GM12878 (cell line): Measurements from ENCODE around the gene CD101. TPM values are rescaled to one million over a fixed set of nuclear protein-coding genes. Genes with fewer than 3 reads are reported as not detected.

Experiments used
- ATAC-seq: fragments of 200-7000 bp; cut with Tn5 transposase; 3 replicates; pipeline ENCODE4 v1.9.1; 2020; ENCODE audit warnings: mild to moderate bottlenecking, moderate library complexity
- BruUV-seq: library from RNA; stranded (reverse); fragments of 400-500 nt; replicated peaks from 2 replicates; lab custom pipeline; 2021; lab: Mats Ljungman, UMichigan
- CTCF ChIA-PET: fragments of 300-600 bp; sonication (Branson Sonifier 250); formaldehyde crosslinking; extraction: SDS; loops from one replicate; lab custom pipeline; 2021; ENCODE audit warnings: inconsistent platforms; lab: Yijun Ruan, JAX
- POLR2A ChIA-PET: fragments of 350-600 bp; formaldehyde crosslinking; extraction: SDS; loops from one replicate; lab custom pipeline; 2021; ENCODE audit warnings: inconsistent platforms; lab: Charles Lee
- RAD21 ChIA-PET: fragments of 300-600 bp; sonication (Branson Sonifier 250); formaldehyde crosslinking; loops from one replicate; lab custom pipeline; 2023; ENCODE audit warnings: antibody characterized with exemption; ENCODE audit not compliant: unreplicated experiment; lab: Charles Lee
- SMC1A ChIA-PET: fragments of 300-600 bp; sonication (Branson Sonifier 250); formaldehyde crosslinking; loops from one replicate; lab custom pipeline; 2023; ENCODE audit not compliant: unreplicated experiment, uncharacterized antibody; lab: Charles Lee
- DNase-seq: peaks from one replicate; pipeline ENCODE4 v3.0.0-alpha.2; 2011; ENCODE audit warnings: low read depth, low spot score
- FAIRE-seq: peaks from 3 replicates; lab custom pipeline; 2011; peaks lifted over from hg19 to GRCh38; lab: Jason Lieb, UNC
- H2AFZ ChIP-seq: 2 replicates; pipeline ENCODE4 v1.6.0; 2011; ENCODE audit warnings: low read depth, low read length, control low read depth; ENCODE audit not compliant: control insufficient read depth
- H3K27ac ChIP-seq: 2 replicates; pipeline ENCODE4 v1.5.1; 2011; ENCODE audit warnings: control low read depth; ENCODE audit not compliant: control insufficient read depth, insufficient read depth
- H3K27me3 ChIP-seq, 2 experiments: replicated peaks in 1 of 2; 2 replicates each; pipeline versions ENCODE4 v1.6.0 to v1.6.1; 2011; ENCODE audit warnings: low read length in 1 of 2; ENCODE audit not compliant: control insufficient read depth in 2 of 2, insufficient read depth in 2 of 2
- H3K36me3 ChIP-seq, 2 experiments: 2 replicates each; pipeline ENCODE4 v1.5.1; 2011; ENCODE audit warnings: low read length in 1 of 2; ENCODE audit not compliant: control insufficient read depth in 2 of 2, insufficient read depth in 2 of 2
- H3K4me1 ChIP-seq: 2 replicates; pipeline ENCODE4 v1.6.1; 2011; ENCODE audit warnings: mild to moderate bottlenecking, low read length, moderate library complexity, mixed read lengths; ENCODE audit not compliant: control insufficient read depth, insufficient read depth
- H3K4me2 ChIP-seq: 2 replicates; pipeline ENCODE4 v1.6.0; 2011; ENCODE audit warnings: control low read depth; ENCODE audit not compliant: control insufficient read depth, insufficient read depth
- H3K4me3 ChIP-seq: fragments of 200-600 bp; sonication (generic); 2 replicates; pipeline ENCODE4 v1.5.1; 2016
- H3K79me2 ChIP-seq: 2 replicates; pipeline ENCODE4 v1.6.0; 2011; ENCODE audit warnings: low read length; ENCODE audit not compliant: control insufficient read depth, insufficient read depth
- H3K9ac ChIP-seq: 2 replicates; pipeline ENCODE4 v1.8.0; 2011; ENCODE audit warnings: low read length, control low read depth, mixed read lengths; ENCODE audit not compliant: control insufficient read depth, insufficient read depth
- H3K9me3 ChIP-seq: replicated peaks from 3 replicates; pipeline ENCODE4 v1.5.1; 2011; ENCODE audit warnings: mild to moderate bottlenecking, low read length; ENCODE audit not compliant: control insufficient read depth, insufficient read depth
- H4K20me1 ChIP-seq: 2 replicates; pipeline ENCODE4 v1.6.0; 2011; ENCODE audit not compliant: control insufficient read depth, insufficient read depth
- CHD2 ChIP-seq: IDR thresholded peaks from 2 replicates; pipeline ENCODE4 v1.6.1; 2011; ENCODE audit warnings: low read depth, low read length, improper control_type of control experiment, borderline replicate concordance
- HDAC2 ChIP-seq: fragments of 200-600 bp; sonication (generic); IDR thresholded peaks from 2 replicates; pipeline ENCODE4 v1.6.1; 2017
- NKRF ChIP-seq: fragments of 450-650 bp; conservative IDR thresholded peaks from 2 replicates; pipeline ENCODE4 v1.6.1; 2017; ENCODE audit warnings: mild to moderate bottlenecking, moderate library complexity
- PAX8 ChIP-seq: fragments of 450-650 bp; IDR thresholded peaks from 2 replicates; pipeline ENCODE4 v1.6.1; 2017; ENCODE audit warnings: mild to moderate bottlenecking, moderate library complexity
- PKNOX1 ChIP-seq: fragments of 450-650 bp; IDR thresholded peaks from 2 replicates; pipeline ENCODE4 v1.6.1; 2016; ENCODE audit warnings: mild to moderate bottlenecking
- SIX5 ChIP-seq: IDR thresholded peaks from 2 replicates; pipeline ENCODE4 v1.6.1; 2011; ENCODE audit warnings: mild to moderate bottlenecking, low read depth, low read length, moderate library complexity; ENCODE audit not compliant: severe bottlenecking
- WGBS: methylation state at CpG from one replicate; pipeline ENCODE4 v1.1.6; 2016; ENCODE audit warnings: low lambda C conversion rate; ENCODE audit not compliant: insufficient replicate concordance, insufficient coverage; ENCODE audit errors: missing lambda C conversion rate; 5-methylcytosine and 5-hydroxymethylcytosine counted together
- in situ Hi-C: fragments of 300-500 bp; cut with MboI; formaldehyde crosslinking; loops from 9 replicates; pipeline ENCODE4 v1.14.3; 2018; ENCODE audit warnings: mixed read lengths
- intact Hi-C: fragments of 100-400 bp; cut with micrococcal nuclease; formaldehyde crosslinking; loops from one replicate; pipeline ENCODE4 v1.14.2; 2022; ENCODE audit not compliant: unreplicated experiment
- polyA plus RNA-seq, 11 experiments: library from polyadenylated mRNA; depleted of rRNA in 4 of 11; unstranded in 6 of 11; stranded (reverse) in 5 of 11; fragments of >200 nt; fragmentation: Nextera tagmentation in 4 of 11; fragmentation: Illumina TruSeq in 1 of 11; extraction: Ambion mirVana in 4 of 11; extraction: Trizol in 1 of 11; gene quantifications; 1 replicate in 1 of 11; 2 replicates in 10 of 11; pipeline versions ENCODE4 v1.2.1 to v1.2.3, GENCODE V29; 2011 to 2016; ENCODE audit warnings: inconsistent platforms in 2 of 11, missing spikeins in 2 of 11, low read depth in 1 of 11
- total RNA-seq, 4 experiments: library from RNA; depleted of rRNA in 3 of 4; stranded (reverse); fragments of >200 nt in 3 of 4; fragmentation: Illumina TruSeq in 1 of 4; extraction: Trizol in 1 of 4; gene quantifications; 2 replicates each; pipeline versions ENCODE4 v1.2.1 to v1.2.3, GENCODE V29; 2013 to 2021

CD101 gene
- total and polyA plus RNA-seq, 10 of the 15 experiments (the other 5 are each of a cell fraction or from before 2014, with no cell fraction given): 0.56 to 7.9 (median 2.9) TPM

GRCh38 chr1:116993286-116993685 is 8.3 kb upstream of the CD101 start:
- Histone ChIP-seq H3K4me2 (no peak overlapping the region), H3K27me3 (no peaks in the 10 kb centered on the region), H4K20me1 (no peaks in the 10 kb centered on the region), H3K9me3 (no peaks in the 10 kb centered on the region), H3K4me3 (no peak overlapping the region), H3K79me2 (no peaks in the 10 kb centered on the region), H3K36me3 (no peaks in the 10 kb centered on the region), H3K9ac (no peak overlapping the region), H3K27ac (no peak overlapping the region), H3K4me1 (no peaks in the 10 kb centered on the region), H2AFZ (no peak overlapping the region)
- ChIA-PET CTCF (no interaction called here), SMC1A (interaction anchor here (0.9 kb wide), 1 partner anchor 68 kb away, joined by 3 read pairs; no protein-coding TSS in a partner anchor), POLR2A (no interaction called here), RAD21 (no interaction called here)
- no TSS peak for BruUV-seq
- FAIRE-seq: no peak
- in situ Hi-C loops: no loop called here
- ATAC-seq: no peak
- no peak for DNase-seq
- WGBS: 76% methylated on average over 7 of the region's 7 CpGs
- intact Hi-C loops: no loop called here
- TF ChIP-seq NKRF: no peak
- no peak for TF ChIP-seq HDAC2
- TF ChIP-seq SIX5: no peak
- no peak for TF ChIP-seq PAX8
- TF ChIP-seq PKNOX1: no peak
- no peak for TF ChIP-seq CHD2
